Neuronal stem cell (in vitro differentiated cells): Measurements from ENCODE around the gene IFT43.

Experiments used
- DNase-seq: peaks from one replicate; pipeline ENCODE4 v3.0.0-alpha.2; 2013; ENCODE audit warnings: low spot score
- H2AFZ ChIP-seq: one replicate; pipeline ENCODE4 v1.6.1; 2013; ENCODE audit warnings: mild to moderate bottlenecking, low read length, inconsistent platforms
- H2AK5ac ChIP-seq: 2 replicates; pipeline ENCODE4 v1.6.1; 2013; ENCODE audit warnings: low read depth, mild to moderate bottlenecking, inconsistent platforms, low read length, moderate library complexity, mixed read lengths
- H2BK120ac ChIP-seq: 2 replicates; pipeline ENCODE4 v1.6.1; 2013; ENCODE audit warnings: low read depth, mild to moderate bottlenecking, inconsistent platforms, low read length, moderate library complexity, mixed read lengths
- H2BK12ac ChIP-seq: one replicate; pipeline ENCODE4 v1.6.1; 2013; ENCODE audit warnings: low read length, inconsistent platforms
- H2BK15ac ChIP-seq: 2 replicates; pipeline ENCODE4 v1.6.1; 2013; ENCODE audit warnings: mild to moderate bottlenecking, low read length, inconsistent platforms, mixed read lengths
- H2BK5ac ChIP-seq: one replicate; pipeline ENCODE4 v1.6.1; 2013; ENCODE audit warnings: inconsistent platforms, mild to moderate bottlenecking, low read length, moderate library complexity
- H3K14ac ChIP-seq: one replicate; pipeline ENCODE4 v1.6.1; 2013; ENCODE audit warnings: low read length, inconsistent platforms
- H3K18ac ChIP-seq: 2 replicates; pipeline ENCODE4 v1.6.1; 2013; ENCODE audit warnings: low read length, inconsistent platforms
- H3K23ac ChIP-seq: 2 replicates; pipeline ENCODE4 v1.6.1; 2013; ENCODE audit warnings: low read depth, mild to moderate bottlenecking, mixed read lengths, low read length, inconsistent platforms; ENCODE audit not compliant: poor library complexity
- H3K27ac ChIP-seq: replicated peaks from 3 replicates; pipeline ENCODE4 v1.5.1; 2013; ENCODE audit warnings: low read length, inconsistent platforms
- H3K27me3 ChIP-seq, 3 experiments: 2 replicates each; pipeline ENCODE4 v1.6.1; 2013; ENCODE audit warnings: low read length in 3 of 3, mild to moderate bottlenecking in 2 of 3, inconsistent platforms in 1 of 3, low read depth in 1 of 3, mixed read lengths in 1 of 3, moderate library complexity in 1 of 3; ENCODE audit not compliant: control insufficient read depth in 3 of 3, insufficient read depth in 3 of 3
- H3K36me3 ChIP-seq, 2 donors: replicated peaks in 1 of 2; 2 replicates each; pipeline ENCODE4 v1.6.1; 2013; ENCODE audit warnings: low read length in 2 of 2; ENCODE audit not compliant: control insufficient read depth in 2 of 2, insufficient read depth in 2 of 2
- H3K4ac ChIP-seq: 2 replicates; pipeline ENCODE4 v1.6.1; 2013; ENCODE audit warnings: inconsistent platforms, mild to moderate bottlenecking, low read length, moderate library complexity
- H3K4me1 ChIP-seq, 2 donors: 1 replicate in 1 of 2; 2 replicates in 1 of 2; pipeline ENCODE4 v1.6.1; 2013; ENCODE audit warnings: low read length in 2 of 2, low read depth in 1 of 2; ENCODE audit not compliant: control insufficient read depth in 2 of 2, insufficient read depth in 1 of 2
- H3K4me2 ChIP-seq: one replicate; pipeline ENCODE4 v1.6.1; 2013; ENCODE audit warnings: mild to moderate bottlenecking, low read length, inconsistent platforms; ENCODE audit not compliant: insufficient read depth, poor library complexity, severe bottlenecking
- H3K4me3 ChIP-seq, 2 donors: 2 replicates each; pipeline ENCODE4 v1.5.1; 2013; ENCODE audit warnings: low read length in 2 of 2, mild to moderate bottlenecking in 2 of 2, inconsistent platforms in 1 of 2, moderate library complexity in 1 of 2
- H3K79me1 ChIP-seq: one replicate; pipeline ENCODE4 v1.6.1; 2013; ENCODE audit warnings: low read depth, mild to moderate bottlenecking, inconsistent platforms, low read length, moderate library complexity
- H3K9ac ChIP-seq: one replicate; pipeline ENCODE4 v1.6.1; 2013; ENCODE audit warnings: mild to moderate bottlenecking, low read depth, low read length, inconsistent platforms; ENCODE audit not compliant: poor library complexity
- H3K9me3 ChIP-seq, 2 donors: replicated peaks in 1 of 2; 2 replicates each; pipeline versions ENCODE3 to v1.6.1; 2013; ENCODE audit warnings: low read length in 2 of 2, mild to moderate bottlenecking in 2 of 2, inconsistent platforms in 1 of 2, low read depth in 1 of 2, mixed read lengths in 1 of 2, moderate library complexity in 1 of 2; ENCODE audit not compliant: control insufficient read depth in 2 of 2, insufficient read depth in 1 of 2
- H4K8ac ChIP-seq: one replicate; pipeline ENCODE4 v1.6.1; 2013; ENCODE audit warnings: low read depth, mild to moderate bottlenecking, inconsistent platforms, low read length, moderate library complexity
- H4K91ac ChIP-seq: one replicate; pipeline ENCODE4 v1.6.1; 2013; ENCODE audit warnings: low read length, low read depth, mild to moderate bottlenecking, inconsistent platforms; ENCODE audit not compliant: poor library complexity
- WGBS, 2 donors: extraction: QIAGEN DNeasy Blood & Tissue Kit; methylation state at CpG; one replicate each; pipeline ENCODE4 v1.1.7; 2013; ENCODE audit warnings: missing lambda C conversion rate in 2 of 2, mixed read lengths in 1 of 2; ENCODE audit not compliant: insufficient read length in 2 of 2, insufficient replicate concordance in 1 of 2; ENCODE audit errors: extremely low coverage in 2 of 2; 5-methylcytosine and 5-hydroxymethylcytosine counted together

IFT43 gene

GRCh38 chr14:76065519-76065918 is 80.0 kb downstream of the IFT43 start:
- Histone ChIP-seq H2BK120ac (no peak overlapping the region), H2AFZ (no peak overlapping the region), H3K23ac (no peak overlapping the region), H3K4ac (no peak overlapping the region), H4K8ac (no peak overlapping the region), H3K18ac (no peak overlapping the region), H3K36me3 (peaks cover 8 to 47% of the 10 kb centered on the region in 2 donors), H3K79me1 (no peaks in the 10 kb centered on the region), H3K9ac (no peak overlapping the region), H2BK5ac (no peak overlapping the region), H2BK12ac (no peak overlapping the region), H3K4me3 (no peak overlapping the region), H3K4me2 (no peak overlapping the region), H2BK15ac (no peak overlapping the region), H3K4me1 (no peaks in the 10 kb centered on the region), H3K27me3 (no peaks in the 10 kb centered on the region), H3K27ac (no peak overlapping the region), H4K91ac (no peak overlapping the region), H3K14ac (no peak overlapping the region), H3K9me3 (peaks cover 4 to 22% of the 10 kb centered on the region in 2 donors), H2AK5ac (no peak overlapping the region)
- DNase-seq, result no peak
- WGBS, 2 donors, result no CpG with 5 or more reads among the region's 3 CpGs

- Histone ChIP-seq H3K79me1 (no peaks in the 10 kb centered on the region), H4K8ac (no peak overlapping the region), H2BK5ac (no peak overlapping the region), H3K18ac (no peak overlapping the region), H3K23ac (no peak overlapping the region), H2AFZ (no peak overlapping the region), H2AK5ac (no peak overlapping the region), H4K91ac (no peak overlapping the region), H3K4me1 (no peaks in the 10 kb centered on the region), H3K4me2 (no peak overlapping the region), H3K9me3 (peaks cover 4 to 22% of the 10 kb centered on the region in 2 donors), H3K4me3 (no peak overlapping the region), H3K27me3 (no peaks in the 10 kb centered on the region), H3K4ac (no peak overlapping the region), H3K27ac (no peak overlapping the region), H2BK120ac (no peak overlapping the region), H3K14ac (no peak overlapping the region), H2BK15ac (no peak overlapping the region), H3K9ac (no peak overlapping the region), H3K36me3 (peaks cover 8 to 55% of the 10 kb centered on the region in 2 donors), H2BK12ac (no peak overlapping the region)
- no peak for DNase-seq
- WGBS, 2 donors, result no CpG with 5 or more reads among the region's 5 CpGs
Observed at GRCh38 chr14:76067536-76067935, 82.0 kb downstream of the IFT43 start.

GRCh38 chr14:76073717-76074116 is 88.2 kb downstream of the IFT43 start:
- no peak overlapping the region for H2BK15ac ChIP-seq
- H3K27ac ChIP-seq, result no peak overlapping the region
- no peaks in the 10 kb centered on the region for H3K27me3 ChIP-seq
- H2BK120ac ChIP-seq, result no peak overlapping the region
- H3K4me1 ChIP-seq, result peaks cover 0 to 3% of the 10 kb centered on the region in 2 donors
- H2BK12ac ChIP-seq, result no peak overlapping the region
- H3K79me1 ChIP-seq, result no peaks in the 10 kb centered on the region
- H3K18ac ChIP-seq, result no peak overlapping the region
- H2AFZ ChIP-seq, result no peak overlapping the region
- H4K91ac ChIP-seq, result no peak overlapping the region
- H3K9me3 ChIP-seq, result no peaks in the 10 kb centered on the region
- H3K4me2 ChIP-seq, result no peak overlapping the region
- no peak overlapping the region for H3K14ac ChIP-seq
- no peak overlapping the region for H3K4me3 ChIP-seq
- no peak overlapping the region for H3K4ac ChIP-seq
- no peak overlapping the region for H2AK5ac ChIP-seq
- no peak overlapping the region for H3K9ac ChIP-seq
- H2BK5ac ChIP-seq, result no peak overlapping the region
- H4K8ac ChIP-seq, result no peak overlapping the region
- no peak for DNase-seq
- peaks cover 0 to 13% of the 10 kb centered on the region in 2 donors for H3K36me3 ChIP-seq
- WGBS, 2 donors, result no CpG with 5 or more reads among the region's 12 CpGs
- H3K23ac ChIP-seq, result no peak overlapping the region

- no peaks in the 10 kb centered on the region for H3K79me1 ChIP-seq
- no peak overlapping the region for H3K18ac ChIP-seq
- H3K23ac ChIP-seq, result no peak overlapping the region
- no peak overlapping the region for H2BK15ac ChIP-seq
- H3K4me2 ChIP-seq, result no peak overlapping the region
- H3K36me3 ChIP-seq, result peaks cover 0 to under 1% of the 10 kb centered on the region in 2 donors
- no peaks in the 10 kb centered on the region for H3K27me3 ChIP-seq
- no peak for DNase-seq
- H2BK5ac ChIP-seq, result no peak overlapping the region
- no peaks in the 10 kb centered on the region for H3K9me3 ChIP-seq
- no peak overlapping the region for H3K4ac ChIP-seq
- no peak overlapping the region for H3K4me3 ChIP-seq
- no peak overlapping the region for H4K8ac ChIP-seq
- no peak overlapping the region for H2AK5ac ChIP-seq
- peaks cover 9 to 11% of the 10 kb centered on the region in 2 donors for H3K4me1 ChIP-seq
- H2AFZ ChIP-seq, result no peak overlapping the region
- H3K9ac ChIP-seq, result no peak overlapping the region
- H3K27ac ChIP-seq, result no peak overlapping the region
- no peak overlapping the region for H4K91ac ChIP-seq
- no peak overlapping the region for H2BK120ac ChIP-seq
- no peak overlapping the region for H2BK12ac ChIP-seq
- WGBS, 2 donors, result no CpG with 5 or more reads among the region's 2 CpGs
- no peak overlapping the region for H3K14ac ChIP-seq
Observed at GRCh38 chr14:76077340-76077739, 91.8 kb downstream of the IFT43 start.
